ENCODE measurements around the gene ARHGAP31. TPM values are rescaled to one million over a fixed set of nuclear protein-coding genes. Genes with fewer than 3 reads are reported as not detected.

The ARHGAP31 gene
- polyA plus RNA-seq, 1 donor from 2014 or later = not detected

DNA sequence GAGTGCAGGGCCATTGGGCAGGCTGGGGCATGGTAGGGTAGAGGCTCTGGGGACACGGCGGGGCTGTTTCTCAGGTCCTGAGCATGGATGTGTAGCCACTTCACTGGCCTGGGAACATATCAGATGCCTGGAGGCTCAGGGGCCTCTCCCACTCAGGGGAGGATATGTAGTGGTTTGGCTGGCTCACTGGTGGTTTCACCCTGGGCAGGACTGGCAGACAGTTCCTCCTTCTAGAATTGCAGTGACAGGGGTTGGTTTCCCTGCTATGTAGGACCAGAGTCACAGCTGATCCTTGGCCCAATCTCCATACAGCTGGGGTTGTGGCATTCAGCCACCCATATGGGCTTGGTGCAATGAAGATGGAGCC is 4.8 kb upstream of the ARHGAP31 start:
- no peak overlapping the region for H3K27ac ChIP-seq (ENCODE audit: low read length)
- H3K4me3 ChIP-seq (ENCODE audit: low read length) = no peak overlapping the region
- no peak overlapping the region for H3K9ac ChIP-seq (ENCODE audit: low read length)
- H3K4me2 ChIP-seq (ENCODE audit: low read length) = no peak overlapping the region
- TF ChIP-seq MXI1 (conservative IDR thresholded peaks at IDR 0.05; ENCODE audit: poor library complexity, severe bottlenecking) (no peak), SMC3 (conservative IDR thresholded peaks at IDR 0.05; ENCODE audit: poor library complexity) (no peak), POLR2AphosphoS5 (IDR thresholded peaks at IDR 0.05) (no peak), CTCF (IDR thresholded peaks at IDR 0.05; ENCODE audit: poor library complexity, severe bottlenecking) (no peak), EZH2 (IDR thresholded peaks at IDR 0.05; ENCODE audit: borderline replicate concordance, insufficient read depth, low read length, poor library complexity, severe bottlenecking) (no peak), EP300 (conservative IDR thresholded peaks at IDR 0.05; ENCODE audit: poor library complexity, severe bottlenecking) (no peak), RAD21 (conservative IDR thresholded peaks at IDR 0.05) (no peak), TAF1 (IDR thresholded peaks at IDR 0.05; ENCODE audit: low read depth) (no peak)
- TF ChIP-seq, protein P1, sequence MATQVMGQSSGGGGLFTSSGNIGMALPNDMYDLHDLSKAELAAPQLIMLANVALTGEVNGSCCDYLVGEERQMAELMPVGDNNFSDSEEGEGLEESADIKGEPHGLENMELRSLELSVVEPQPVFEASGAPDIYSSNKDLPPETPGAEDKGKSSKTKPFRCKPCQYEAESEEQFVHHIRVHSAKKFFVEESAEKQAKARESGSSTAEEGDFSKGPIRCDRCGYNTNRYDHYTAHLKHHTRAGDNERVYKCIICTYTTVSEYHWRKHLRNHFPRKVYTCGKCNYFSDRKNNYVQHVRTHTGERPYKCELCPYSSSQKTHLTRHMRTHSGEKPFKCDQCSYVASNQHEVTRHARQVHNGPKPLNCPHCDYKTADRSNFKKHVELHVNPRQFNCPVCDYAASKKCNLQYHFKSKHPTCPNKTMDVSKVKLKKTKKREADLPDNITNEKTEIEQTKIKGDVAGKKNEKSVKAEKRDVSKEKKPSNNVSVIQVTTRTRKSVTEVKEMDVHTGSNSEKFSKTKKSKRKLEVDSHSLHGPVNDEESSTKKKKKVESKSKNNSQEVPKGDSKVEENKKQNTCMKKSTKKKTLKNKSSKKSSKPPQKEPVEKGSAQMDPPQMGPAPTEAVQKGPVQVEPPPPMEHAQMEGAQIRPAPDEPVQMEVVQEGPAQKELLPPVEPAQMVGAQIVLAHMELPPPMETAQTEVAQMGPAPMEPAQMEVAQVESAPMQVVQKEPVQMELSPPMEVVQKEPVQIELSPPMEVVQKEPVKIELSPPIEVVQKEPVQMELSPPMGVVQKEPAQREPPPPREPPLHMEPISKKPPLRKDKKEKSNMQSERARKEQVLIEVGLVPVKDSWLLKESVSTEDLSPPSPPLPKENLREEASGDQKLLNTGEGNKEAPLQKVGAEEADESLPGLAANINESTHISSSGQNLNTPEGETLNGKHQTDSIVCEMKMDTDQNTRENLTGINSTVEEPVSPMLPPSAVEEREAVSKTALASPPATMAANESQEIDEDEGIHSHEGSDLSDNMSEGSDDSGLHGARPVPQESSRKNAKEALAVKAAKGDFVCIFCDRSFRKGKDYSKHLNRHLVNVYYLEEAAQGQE (IDR thresholded peaks at IDR 0.05; ENCODE audit: borderline replicate concordance) = no peak
- no peak overlapping the region for H2AFZ ChIP-seq (ENCODE audit: low read depth, low read length)
- no peaks in the 10 kb centered on the region for H3F3A ChIP-seq (ENCODE audit: insufficient read depth, low read length, poor library complexity, severe bottlenecking)
- H4K20me1 ChIP-seq (ENCODE audit: insufficient read depth) = no peaks in the 10 kb centered on the region
- H3K79me2 ChIP-seq (replicated peaks; ENCODE audit: insufficient read depth, low read length) = no peaks in the 10 kb centered on the region
- H3K9me2 ChIP-seq (ENCODE audit: insufficient read depth, low read length) = no peaks in the 10 kb centered on the region
- no peaks in the 10 kb centered on the region for H3K9me3 ChIP-seq (ENCODE audit: low read length)
- H3K36me3 ChIP-seq (ENCODE audit: insufficient read depth, low read length) = no peaks in the 10 kb centered on the region
- H3K27me3 ChIP-seq (ENCODE audit: insufficient read depth, low read depth, low read length) = peaks cover 21% of the 10 kb centered on the region

DNA sequence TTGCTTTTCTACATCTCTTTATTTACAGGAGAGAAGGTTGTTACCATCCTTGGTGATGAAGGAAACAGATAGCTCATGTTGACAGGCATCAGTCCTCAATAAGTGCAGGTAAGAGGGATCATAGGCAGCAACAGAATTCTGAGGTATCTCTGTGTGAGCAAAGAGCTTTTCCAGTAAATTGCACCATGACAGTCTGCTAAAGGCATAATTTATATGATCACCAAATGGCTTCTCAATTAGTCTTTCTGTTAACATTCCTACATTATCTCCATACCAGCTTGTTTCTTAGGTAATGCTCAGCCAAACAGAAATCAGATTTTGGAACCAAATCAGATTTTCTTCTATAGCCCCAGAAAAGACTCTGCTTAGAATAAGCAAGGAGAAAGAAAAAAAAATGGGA is 3.6 kb upstream of the ARHGAP31 start:
- no peak overlapping the region for H3K4me2 ChIP-seq (ENCODE audit: low read length)
- H3K4me3 ChIP-seq (ENCODE audit: low read length) = no peak overlapping the region
- no peaks in the 10 kb centered on the region for H3K36me3 ChIP-seq (ENCODE audit: insufficient read depth, low read length)
- TF ChIP-seq POLR2AphosphoS5 (IDR thresholded peaks at IDR 0.05) = no peak
- no peak for TF ChIP-seq EP300 (conservative IDR thresholded peaks at IDR 0.05; ENCODE audit: poor library complexity, severe bottlenecking)
- no peak for TF ChIP-seq MXI1 (conservative IDR thresholded peaks at IDR 0.05; ENCODE audit: poor library complexity, severe bottlenecking)
- no peak for TF ChIP-seq CTCF (IDR thresholded peaks at IDR 0.05; ENCODE audit: poor library complexity, severe bottlenecking)
- no peak for TF ChIP-seq TAF1 (IDR thresholded peaks at IDR 0.05; ENCODE audit: low read depth)
- no peak for TF ChIP-seq SMC3 (conservative IDR thresholded peaks at IDR 0.05; ENCODE audit: poor library complexity)
- TF ChIP-seq EZH2 (IDR thresholded peaks at IDR 0.05; ENCODE audit: borderline replicate concordance, insufficient read depth, low read length, poor library complexity, severe bottlenecking) = no peak
- TF ChIP-seq, protein P1 (IDR thresholded peaks at IDR 0.05; ENCODE audit: borderline replicate concordance) = no peak
- TF ChIP-seq RAD21 (conservative IDR thresholded peaks at IDR 0.05) = no peak
- no peaks in the 10 kb centered on the region for H4K20me1 ChIP-seq (ENCODE audit: insufficient read depth)
- H3F3A ChIP-seq (ENCODE audit: insufficient read depth, low read length, poor library complexity, severe bottlenecking) = no peaks in the 10 kb centered on the region
- H3K9me2 ChIP-seq (ENCODE audit: insufficient read depth, low read length) = no peaks in the 10 kb centered on the region
- H3K9me3 ChIP-seq (ENCODE audit: low read length) = no peaks in the 10 kb centered on the region
- H3K27me3 ChIP-seq (ENCODE audit: insufficient read depth, low read depth, low read length) = peaks cover 33% of the 10 kb centered on the region
- H3K9ac ChIP-seq (ENCODE audit: low read length) = no peak overlapping the region
- no peak overlapping the region for H3K27ac ChIP-seq (ENCODE audit: low read length)
- H2AFZ ChIP-seq (ENCODE audit: low read depth, low read length) = no peak overlapping the region
- H3K79me2 ChIP-seq (replicated peaks; ENCODE audit: insufficient read depth, low read length) = no peaks in the 10 kb centered on the region

Data from neural cell (in vitro differentiated cells).